HCT116 (cell line): Measurements from ENCODE around the gene CIAO2A. TPM values are rescaled to one million over a fixed set of nuclear protein-coding genes. Genes with fewer than 3 reads are reported as not detected.

Source experiments
- ATAC-seq: fragments of 200-7000 bp; cut with Tn5 transposase; 2 replicates; pipeline ENCODE4 v1.9.1; 2020; ENCODE audit warnings: mild to moderate bottlenecking, moderate library complexity
- BruUV-seq: library from RNA; stranded (reverse); fragments of 400-500 nt; replicated peaks from 2 replicates; lab custom pipeline; 2021; lab: Mats Ljungman, UMichigan
- CTCF ChIA-PET: fragments of 300-600 bp; sonication (Branson Sonifier 250); formaldehyde crosslinking; loops from one replicate; lab custom pipeline; 2021; ENCODE audit warnings: antibody characterized with exemption; lab: Charles Lee
- POLR2A ChIA-PET: fragments of 300-600, 350-600 bp; sonication (Branson Sonifier 250); formaldehyde crosslinking; loops from one replicate; lab custom pipeline; 2021; ENCODE audit warnings: antibody characterized with exemption; lab: Charles Lee
- RAD21 ChIA-PET, 2 experiments: fragments of 300-600 bp; sonication (Branson Sonifier 250); formaldehyde crosslinking; loops; one replicate each; lab custom pipeline; 2023; ENCODE audit warnings: low total read pairs in 2 of 2; ENCODE audit not compliant: uncharacterized antibody in 2 of 2, unreplicated experiment in 2 of 2, low non-redundant PET in 1 of 2; lab: Charles Lee
- DNase-seq: peaks from one replicate; pipeline ENCODE4 v3.0.0-alpha.2; 2010; ENCODE audit warnings: low read depth, low spot score
- H2AFZ ChIP-seq: fragments of 200-600 bp; shearing (Covaris generic), sonication (generic); 2 replicates; pipeline ENCODE4 v1.6.1; 2017; ENCODE audit warnings: low read depth, mixed run types, mixed read lengths, antibody characterized with exemption, low read length; ENCODE audit not compliant: poor library complexity, severe bottlenecking
- H3K27ac ChIP-seq: 2 replicates; pipeline ENCODE4 v1.5.1; 2012; ENCODE audit warnings: low read depth, low read length
- H3K27me3 ChIP-seq: fragments of 200-600 bp; sonication (generic); 2 replicates; pipeline ENCODE4 v1.6.1; 2016; ENCODE audit warnings: mixed run types, low read length, mixed read lengths; ENCODE audit not compliant: insufficient read depth
- H3K36me3 ChIP-seq, 2 experiments: fragments of 200-500 bp in 1 of 2; fragments of 200-600 bp in 1 of 2; sonication (Bioruptor generic) in 1 of 2; sonication (generic) in 1 of 2; 2 replicates each; pipeline versions ENCODE4 v1.5.1 to v1.6.1; 2014 to 2016; ENCODE audit warnings: low read length in 2 of 2, inconsistent platforms in 1 of 2, mixed read lengths in 1 of 2, mixed run types in 1 of 2; ENCODE audit not compliant: insufficient read depth in 2 of 2, control insufficient read depth in 1 of 2
- H3K4me1 ChIP-seq, 2 experiments: fragments of 200-600 bp in 1 of 2; sonication (generic) in 1 of 2; 2 replicates each; pipeline versions ENCODE4 v1.5.1 to v1.6.1; 2012 to 2017; ENCODE audit warnings: low read length in 2 of 2, inconsistent platforms in 1 of 2, mild to moderate bottlenecking in 1 of 2, mixed read lengths in 1 of 2, mixed run types in 1 of 2, moderate library complexity in 1 of 2; ENCODE audit not compliant: insufficient read depth in 2 of 2, control insufficient read depth in 1 of 2
- H3K4me2 ChIP-seq: fragments of 200-600 bp; sonication (generic); 2 replicates; pipeline ENCODE4 v1.6.1; 2017; ENCODE audit warnings: mixed run types, low read length, mixed read lengths
- H3K4me3 ChIP-seq, 2 experiments: fragments of 200-600 bp in 1 of 2; sonication (generic) in 1 of 2; replicated peaks in 1 of 2; 2 replicates each; pipeline ENCODE4 v1.5.1; 2011 to 2016; ENCODE audit warnings: low read length in 2 of 2, control low read depth in 1 of 2, low read depth in 1 of 2, mild to moderate bottlenecking in 1 of 2, mixed read lengths in 1 of 2, mixed run types in 1 of 2
- H3K79me2 ChIP-seq: fragments of 200-600 bp; sonication (generic); 2 replicates; pipeline ENCODE4 v1.6.1; 2017; ENCODE audit warnings: mild to moderate bottlenecking, mixed run types, low read length, moderate library complexity, mixed read lengths; ENCODE audit not compliant: insufficient read depth
- H3K9ac ChIP-seq: fragments of 200-600 bp; sonication (generic); 2 replicates; pipeline ENCODE4 v1.6.1; 2016; ENCODE audit warnings: low read length, mixed read lengths
- H3K9me2 ChIP-seq: fragments of 200-600 bp; sonication (generic), shearing (Covaris generic); 2 replicates; pipeline ENCODE4 v1.6.1; 2017; ENCODE audit warnings: mixed run types, mild to moderate bottlenecking, moderate library complexity; ENCODE audit not compliant: insufficient read depth
- H3K9me3 ChIP-seq, 2 experiments: fragments of 200-500 bp in 1 of 2; fragments of 200-600 bp in 1 of 2; sonication (Bioruptor generic) in 1 of 2; sonication (generic) in 1 of 2; 2 replicates each; pipeline ENCODE4 v1.6.1; 2014 to 2017; ENCODE audit warnings: low read length in 2 of 2, mixed read lengths in 2 of 2, inconsistent platforms in 1 of 2, low read depth in 1 of 2, mild to moderate bottlenecking in 1 of 2, mixed run types in 1 of 2, moderate library complexity in 1 of 2; ENCODE audit not compliant: control insufficient read depth in 1 of 2, insufficient read depth in 1 of 2
- H4K20me1 ChIP-seq: fragments of 200-600 bp; sonication (generic), shearing (Covaris generic); 2 replicates; pipeline ENCODE4 v1.6.1; 2017; ENCODE audit warnings: mixed run types, mild to moderate bottlenecking, moderate library complexity; ENCODE audit not compliant: insufficient read depth
- CBX3 ChIP-seq: IDR thresholded peaks from 2 replicates; pipeline ENCODE4 v1.6.1; 2012; ENCODE audit warnings: low read depth
- CEBPB ChIP-seq: IDR thresholded peaks from 2 replicates; pipeline ENCODE4 v1.6.1; 2012; ENCODE audit warnings: low read depth
- EZH2phosphoT487 ChIP-seq: fragments of 200-600 bp; IDR thresholded peaks from 2 replicates; pipeline ENCODE4 v1.6.1; 2018; ENCODE audit warnings: antibody characterized with exemption, borderline replicate concordance
- FOSL1 ChIP-seq: IDR thresholded peaks from 2 replicates; pipeline ENCODE4 v1.6.1; 2012; ENCODE audit warnings: low read depth
- MAX ChIP-seq: IDR thresholded peaks from 2 replicates; pipeline ENCODE4 v1.6.1; 2012
- TCF7L2 ChIP-seq: IDR thresholded peaks from 2 replicates; pipeline ENCODE4 v1.7.0; 2011; ENCODE audit warnings: borderline replicate concordance, inconsistent platforms; ENCODE audit not compliant: insufficient read depth, insufficient read length; ENCODE audit errors: extremely low read depth
- ZBTB33 ChIP-seq: IDR thresholded peaks from 2 replicates; pipeline ENCODE4 v1.6.1; 2011; ENCODE audit warnings: mild to moderate bottlenecking, low read length, moderate library complexity; ENCODE audit not compliant: insufficient replicate concordance; ENCODE audit errors: extremely low read depth
- ZFX ChIP-seq: fragments of 450-650 bp; IDR thresholded peaks from 2 replicates; pipeline ENCODE4 v1.6.1; 2017
- intact Hi-C: fragments of 100-400 bp; cut with micrococcal nuclease; formaldehyde crosslinking; loops from 2 replicates; pipeline ENCODE4 v1.10.0; 2022
- total RNA-seq: library from RNA; stranded (reverse); gene quantifications from one replicate; pipeline ENCODE4 v1.2.1, GENCODE V29; 2021; ENCODE audit not compliant: unreplicated experiment
- TF ChIP-seq, protein P1 (sequence below): IDR thresholded peaks from 2 replicates; pipeline ENCODE4 v1.6.1; 2012; ENCODE audit warnings: low read depth
- TF ChIP-seq, protein P2 (sequence below), 3 experiments: fragments of 200-600 bp in 1 of 3; sonication (generic) in 1 of 3; IDR thresholded peaks in 2 of 3; conservative IDR thresholded peaks in 1 of 3; 2 replicates each; pipeline ENCODE4 v1.5.1; 2012 to 2017; ENCODE audit warnings: low read depth in 2 of 3, low read length in 2 of 3, antibody characterized with exemption in 1 of 3, borderline replicate concordance in 1 of 3, control low read depth in 1 of 3, mild to moderate bottlenecking in 1 of 3, mixed read lengths in 1 of 3, mixed run types in 1 of 3, moderate library complexity in 1 of 3; ENCODE audit not compliant: insufficient read depth in 1 of 3

CIAO2A gene
- total RNA-seq, 1 experiment from 2014 or later = 69.3 TPM

DNA sequence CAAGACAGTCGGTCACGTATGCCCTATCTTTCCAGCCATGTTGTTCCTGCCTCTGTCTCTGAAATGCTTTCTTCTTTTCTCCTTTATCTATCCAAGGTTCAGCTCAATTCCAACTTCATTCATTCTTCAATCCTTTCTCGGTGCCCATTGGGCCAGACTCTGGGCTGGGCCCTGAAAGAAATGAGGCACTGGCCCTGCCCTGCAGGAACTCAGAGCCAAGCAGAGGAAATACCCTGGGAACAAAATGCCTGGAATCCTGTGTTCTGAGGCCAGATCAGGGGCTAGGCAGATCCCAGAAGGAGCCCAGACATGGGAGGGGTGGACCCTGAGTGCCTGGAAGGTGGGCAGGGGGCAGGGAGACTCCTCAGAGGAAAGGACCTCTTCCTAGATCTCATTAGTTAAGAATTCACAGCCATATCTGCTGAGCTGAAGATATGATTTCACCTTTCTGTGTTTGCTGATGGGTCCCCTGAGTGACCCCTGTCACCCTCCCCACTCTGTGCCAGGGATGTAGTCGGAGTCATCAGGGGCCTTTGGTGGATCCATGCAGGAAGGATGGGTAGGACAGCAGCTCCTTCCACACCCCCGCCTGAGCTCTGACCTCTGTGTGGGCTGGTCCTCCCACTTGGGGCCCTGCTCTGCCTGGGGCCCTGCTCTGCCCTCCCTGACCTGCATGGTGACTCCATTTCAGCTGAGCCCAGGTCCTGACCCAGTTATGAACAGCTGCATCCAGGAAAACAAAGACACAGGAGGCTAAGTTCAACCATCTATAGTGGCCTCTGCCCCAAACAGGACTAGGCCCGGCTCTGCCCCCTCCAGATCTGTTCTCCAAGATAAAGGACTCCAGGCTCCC, 42.0 kb downstream of the CIAO2A start:
- TF ChIP-seq CEBPB (no peak), TCF7L2 (no peak), MAX (no peak), ZBTB33 (no peak), CBX3 (no peak), FOSL1 (no peak), EZH2phosphoT487 (no peak), ZFX (no peak)
- TF ChIP-seq, protein P1, sequence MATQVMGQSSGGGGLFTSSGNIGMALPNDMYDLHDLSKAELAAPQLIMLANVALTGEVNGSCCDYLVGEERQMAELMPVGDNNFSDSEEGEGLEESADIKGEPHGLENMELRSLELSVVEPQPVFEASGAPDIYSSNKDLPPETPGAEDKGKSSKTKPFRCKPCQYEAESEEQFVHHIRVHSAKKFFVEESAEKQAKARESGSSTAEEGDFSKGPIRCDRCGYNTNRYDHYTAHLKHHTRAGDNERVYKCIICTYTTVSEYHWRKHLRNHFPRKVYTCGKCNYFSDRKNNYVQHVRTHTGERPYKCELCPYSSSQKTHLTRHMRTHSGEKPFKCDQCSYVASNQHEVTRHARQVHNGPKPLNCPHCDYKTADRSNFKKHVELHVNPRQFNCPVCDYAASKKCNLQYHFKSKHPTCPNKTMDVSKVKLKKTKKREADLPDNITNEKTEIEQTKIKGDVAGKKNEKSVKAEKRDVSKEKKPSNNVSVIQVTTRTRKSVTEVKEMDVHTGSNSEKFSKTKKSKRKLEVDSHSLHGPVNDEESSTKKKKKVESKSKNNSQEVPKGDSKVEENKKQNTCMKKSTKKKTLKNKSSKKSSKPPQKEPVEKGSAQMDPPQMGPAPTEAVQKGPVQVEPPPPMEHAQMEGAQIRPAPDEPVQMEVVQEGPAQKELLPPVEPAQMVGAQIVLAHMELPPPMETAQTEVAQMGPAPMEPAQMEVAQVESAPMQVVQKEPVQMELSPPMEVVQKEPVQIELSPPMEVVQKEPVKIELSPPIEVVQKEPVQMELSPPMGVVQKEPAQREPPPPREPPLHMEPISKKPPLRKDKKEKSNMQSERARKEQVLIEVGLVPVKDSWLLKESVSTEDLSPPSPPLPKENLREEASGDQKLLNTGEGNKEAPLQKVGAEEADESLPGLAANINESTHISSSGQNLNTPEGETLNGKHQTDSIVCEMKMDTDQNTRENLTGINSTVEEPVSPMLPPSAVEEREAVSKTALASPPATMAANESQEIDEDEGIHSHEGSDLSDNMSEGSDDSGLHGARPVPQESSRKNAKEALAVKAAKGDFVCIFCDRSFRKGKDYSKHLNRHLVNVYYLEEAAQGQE = no peak
- TF ChIP-seq, protein P2, sequence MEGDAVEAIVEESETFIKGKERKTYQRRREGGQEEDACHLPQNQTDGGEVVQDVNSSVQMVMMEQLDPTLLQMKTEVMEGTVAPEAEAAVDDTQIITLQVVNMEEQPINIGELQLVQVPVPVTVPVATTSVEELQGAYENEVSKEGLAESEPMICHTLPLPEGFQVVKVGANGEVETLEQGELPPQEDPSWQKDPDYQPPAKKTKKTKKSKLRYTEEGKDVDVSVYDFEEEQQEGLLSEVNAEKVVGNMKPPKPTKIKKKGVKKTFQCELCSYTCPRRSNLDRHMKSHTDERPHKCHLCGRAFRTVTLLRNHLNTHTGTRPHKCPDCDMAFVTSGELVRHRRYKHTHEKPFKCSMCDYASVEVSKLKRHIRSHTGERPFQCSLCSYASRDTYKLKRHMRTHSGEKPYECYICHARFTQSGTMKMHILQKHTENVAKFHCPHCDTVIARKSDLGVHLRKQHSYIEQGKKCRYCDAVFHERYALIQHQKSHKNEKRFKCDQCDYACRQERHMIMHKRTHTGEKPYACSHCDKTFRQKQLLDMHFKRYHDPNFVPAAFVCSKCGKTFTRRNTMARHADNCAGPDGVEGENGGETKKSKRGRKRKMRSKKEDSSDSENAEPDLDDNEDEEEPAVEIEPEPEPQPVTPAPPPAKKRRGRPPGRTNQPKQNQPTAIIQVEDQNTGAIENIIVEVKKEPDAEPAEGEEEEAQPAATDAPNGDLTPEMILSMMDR (IDR thresholded peaks at IDR 0.05 in 2 of 3, conservative IDR thresholded peaks at IDR 0.05 in 1 of 3; ENCODE audit: borderline replicate concordance in 1 of 3, insufficient read depth in 1 of 3, low read depth in 2 of 3, low read length in 2 of 3) = no peak

More for the DNA sequence above, 42.0 kb downstream of the CIAO2A start:
- Histone ChIP-seq H3K4me1 (peaks cover 0 to 4% of the 10 kb centered on the region in 2 experiments; a peak in 2 of 4 replicates), H2AFZ (no peak overlapping the region), H3K79me2 (no peaks in the 10 kb centered on the region), H3K4me2 (no peak overlapping the region), H3K9me2 (no peaks in the 10 kb centered on the region), H4K20me1 (no peaks in the 10 kb centered on the region), H3K4me3 (no peak overlapping the region), H3K9me3 (no peaks in the 10 kb centered on the region), H3K27me3 (no peaks in the 10 kb centered on the region), H3K36me3 (no peaks in the 10 kb centered on the region), H3K9ac (no peak overlapping the region), H3K27ac (no peak overlapping the region)
- CTCF ChIA-PET = no interaction called here
- no peak for ATAC-seq
- RAD21 ChIA-PET = no interaction called here
- intact Hi-C loops = no loop called here
- DNase-seq = no peak
- POLR2A ChIA-PET = no interaction called here
- no TSS peak for BruUV-seq
